Natural killer cell treated with Interleukin-12 subunit alpha and Interleukin-12 subunit beta and Interleukin-15 and Interleukin-18, amount 100 ng/mL, for 72 hours (primary cell): ENCODE results near the gene CASTOR1. TPM values are rescaled to one million over a fixed set of nuclear protein-coding genes. Genes with fewer than 3 reads are reported as not detected.

Source experiments
- ATAC-seq, 2 donors: fragments of 150-1000 bp; cut with Tn5 transposase in 1 of 2; sonication (Bioruptor Pico), chemical (Tn5 transposase) in 1 of 2; 2 replicates each; pipeline ENCODE4 v1.10.0; 2021
- DNase-seq: peaks from one replicate; pipeline ENCODE4 v3.0.0; 2022; ENCODE audit warnings: low spot score
- H3K27ac Mint-ChIP-seq, 2 donors: 1 replicate in 1 of 2; 2 replicates in 1 of 2; pipeline ENCODE4 v1.8.0; 2022; ENCODE audit warnings: mixed read lengths in 2 of 2, mild to moderate bottlenecking in 1 of 2, moderate library complexity in 1 of 2
- H3K27me3 Mint-ChIP-seq, 2 donors: 1 replicate in 1 of 2; 2 replicates in 1 of 2; pipeline ENCODE4 v1.8.0; 2022; ENCODE audit warnings: mixed read lengths in 2 of 2
- H3K36me3 Mint-ChIP-seq: one replicate; pipeline ENCODE4 v1.8.0; 2022; ENCODE audit warnings: mixed read lengths
- H3K4me1 Mint-ChIP-seq, 2 donors: 1 replicate in 1 of 2; 2 replicates in 1 of 2; pipeline ENCODE4 v1.8.0; 2022; ENCODE audit warnings: low read depth in 2 of 2, mixed read lengths in 2 of 2, mild to moderate bottlenecking in 1 of 2
- H3K4me3 Mint-ChIP-seq: one replicate; pipeline ENCODE4 v1.8.0; 2022; ENCODE audit warnings: mixed read lengths
- H3K9me3 Mint-ChIP-seq: 2 replicates; pipeline ENCODE4 v1.8.0; 2022; ENCODE audit warnings: mixed read lengths
- total RNA-seq, 2 donors: library from RNA; stranded (reverse); gene quantifications; one replicate each; pipeline ENCODE4 v1.2.3, GENCODE V29; 2022

The CASTOR1 gene
- total RNA-seq, 2 donors from 2014 or later, result 4.0 to 4.4 TPM

DNA sequence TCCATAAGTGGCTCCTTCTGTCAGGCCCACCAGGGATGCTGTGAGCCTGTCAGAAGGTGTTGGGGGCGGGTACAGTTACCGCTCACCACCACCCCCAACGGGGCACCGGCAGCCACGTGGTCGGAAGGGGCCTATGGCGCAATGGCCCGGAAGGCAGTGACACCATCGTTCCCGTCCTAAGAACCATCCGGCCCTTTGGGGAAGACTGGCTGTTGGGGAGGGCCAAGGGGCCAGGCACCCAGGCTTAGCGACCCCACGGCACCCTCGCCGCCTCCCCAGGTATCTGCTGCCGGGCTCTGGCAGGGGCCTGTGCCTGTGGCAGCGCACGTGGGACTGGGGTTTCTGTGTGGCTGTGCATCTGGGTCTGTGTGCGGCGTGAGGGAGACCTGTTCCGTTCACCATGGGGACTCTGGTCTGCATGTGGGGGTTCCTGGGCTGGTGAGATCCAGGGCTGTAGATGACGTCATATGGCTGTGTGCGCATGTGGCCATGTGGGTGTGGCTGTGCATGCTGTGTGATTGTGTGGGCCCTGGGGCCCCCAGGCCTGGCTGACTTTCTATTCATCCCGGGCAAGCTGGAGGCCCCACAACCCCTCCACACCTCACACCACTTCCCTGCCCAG is 23.4 kb downstream of the CASTOR1 start:
- DNase-seq, result peak; percentile 91
- Mint-ChIP-seq H3K9me3 (no peaks in the 10 kb centered on the region), H3K4me1 (peaks cover 31 to 42% of the 10 kb centered on the region in 2 donors), H3K27me3 (no peaks in the 10 kb centered on the region), H3K4me3 (peak overlapping the region; percentile 91), H3K36me3 (no peaks in the 10 kb centered on the region), H3K27ac (peak overlapping the region; percentile 94 to 97)
- peak; percentile 82 to 84 for ATAC-seq

DNA sequence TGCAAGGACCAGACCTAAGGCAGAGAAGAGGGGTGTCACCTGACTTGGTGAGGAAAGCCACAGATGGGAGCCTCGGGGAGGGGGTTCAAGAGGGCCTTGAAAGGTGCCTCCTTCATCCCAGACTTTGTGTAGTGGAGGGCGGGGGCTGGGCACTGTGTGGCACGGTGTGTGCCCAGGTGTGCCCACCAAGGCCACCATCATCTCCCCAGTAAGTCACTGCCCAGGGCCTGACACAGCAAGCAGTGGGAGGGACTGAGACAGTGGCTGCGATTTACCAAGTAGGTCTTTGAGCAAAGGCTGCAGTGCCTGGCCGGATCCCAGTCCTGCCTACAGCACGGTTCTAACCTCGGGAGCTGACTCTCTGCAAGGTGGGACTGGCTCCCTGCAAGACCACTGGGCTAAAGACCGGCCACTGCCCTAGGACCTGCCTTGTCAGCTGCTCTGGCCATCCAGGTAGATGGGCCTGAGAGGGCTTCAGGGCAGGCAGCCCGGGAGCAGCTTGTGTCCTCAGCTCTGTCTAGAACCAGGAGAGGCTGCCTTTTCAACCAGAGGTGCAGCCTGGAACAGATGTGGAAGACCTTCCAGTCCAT is 24.1 kb downstream of the CASTOR1 start:
- no peaks in the 10 kb centered on the region for H3K36me3 Mint-ChIP-seq
- no peak for DNase-seq
- peaks cover 31 to 38% of the 10 kb centered on the region in 2 donors for H3K4me1 Mint-ChIP-seq
- ATAC-seq, result no peak
- H3K4me3 Mint-ChIP-seq, result peak overlapping the region; percentile 91
- peak overlapping the region; percentile 94 to 97 for H3K27ac Mint-ChIP-seq
- H3K9me3 Mint-ChIP-seq, result no peaks in the 10 kb centered on the region
- H3K27me3 Mint-ChIP-seq, result no peaks in the 10 kb centered on the region

DNA sequence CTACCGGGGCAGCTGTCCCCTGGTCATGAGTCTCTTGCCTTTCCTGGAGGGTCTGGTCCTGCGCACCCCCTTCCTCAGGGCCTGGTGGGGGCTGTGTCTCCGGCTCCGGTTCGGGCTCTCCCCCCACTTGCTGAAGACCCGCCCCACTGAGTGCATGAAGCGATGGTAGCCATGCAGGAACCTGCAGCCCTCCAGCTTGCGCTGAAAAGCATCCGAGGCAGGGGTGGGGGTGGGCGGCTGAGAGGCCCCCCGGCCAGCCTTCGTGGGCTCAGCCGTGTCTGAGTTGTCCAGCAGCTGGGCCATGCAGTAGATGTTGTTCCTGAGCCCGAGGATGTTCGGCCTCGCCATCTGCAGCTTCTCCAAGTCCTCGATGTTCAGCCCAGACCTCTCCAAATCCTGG is 25.4 kb downstream of the CASTOR1 start:
- Mint-ChIP-seq H3K36me3 (no peaks in the 10 kb centered on the region), H3K4me3 (peak overlapping the region; percentile 74), H3K9me3 (no peaks in the 10 kb centered on the region), H3K27ac (no peak overlapping the region), H3K27me3 (no peaks in the 10 kb centered on the region), H3K4me1 (peaks cover 31 to 38% of the 10 kb centered on the region in 2 donors)
- no peak for DNase-seq
- ATAC-seq, result no peak

DNA sequence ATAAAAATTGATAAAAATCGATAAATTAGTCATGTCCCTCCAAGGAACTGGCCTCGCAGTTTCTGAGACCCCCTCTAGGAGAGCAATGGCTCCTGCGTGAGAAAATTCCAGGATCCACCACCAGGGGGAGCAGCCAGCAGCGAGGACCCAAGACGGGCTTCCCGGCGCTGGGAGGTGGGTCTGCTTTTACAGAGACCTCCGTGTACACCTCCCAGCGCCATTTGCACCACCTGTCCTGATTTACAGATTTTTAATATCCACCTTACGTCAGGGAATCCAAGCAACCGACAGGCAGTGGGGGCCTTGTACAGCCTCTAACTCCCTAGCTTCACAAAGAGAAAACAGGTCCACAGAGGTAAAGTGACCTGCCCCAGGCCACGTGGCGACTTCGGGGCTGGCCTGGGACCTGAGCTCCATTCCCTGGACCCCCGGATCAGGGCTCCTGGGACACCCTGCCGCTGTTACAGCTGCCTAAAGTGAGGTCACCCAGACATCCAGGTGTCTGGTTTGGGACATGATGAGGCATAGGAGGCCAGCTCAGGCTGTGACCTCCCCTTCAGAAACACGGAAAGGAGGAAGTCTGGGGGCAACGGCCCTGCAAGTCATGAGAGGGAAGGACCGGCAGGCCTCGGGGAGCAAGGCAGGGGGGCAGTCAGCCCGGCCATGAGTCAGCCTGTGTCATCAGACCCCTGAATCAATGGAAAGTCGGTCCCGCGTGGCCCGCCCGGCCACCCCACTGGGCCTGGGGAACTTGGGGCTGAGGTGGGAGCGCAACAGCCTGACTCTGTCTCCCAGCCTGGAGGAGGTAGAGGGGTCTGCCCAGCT is 26.2 kb downstream of the CASTOR1 start:
- Mint-ChIP-seq H3K36me3 (no peaks in the 10 kb centered on the region), H3K4me3 (peak overlapping the region; percentile 74), H3K4me1 (peaks cover 24 to 33% of the 10 kb centered on the region in 2 donors), H3K9me3 (no peaks in the 10 kb centered on the region), H3K27me3 (no peaks in the 10 kb centered on the region), H3K27ac (peak overlapping the region; percentile 59 to 70)
- ATAC-seq (no peak), DNase-seq (peak; percentile 74)

DNA sequence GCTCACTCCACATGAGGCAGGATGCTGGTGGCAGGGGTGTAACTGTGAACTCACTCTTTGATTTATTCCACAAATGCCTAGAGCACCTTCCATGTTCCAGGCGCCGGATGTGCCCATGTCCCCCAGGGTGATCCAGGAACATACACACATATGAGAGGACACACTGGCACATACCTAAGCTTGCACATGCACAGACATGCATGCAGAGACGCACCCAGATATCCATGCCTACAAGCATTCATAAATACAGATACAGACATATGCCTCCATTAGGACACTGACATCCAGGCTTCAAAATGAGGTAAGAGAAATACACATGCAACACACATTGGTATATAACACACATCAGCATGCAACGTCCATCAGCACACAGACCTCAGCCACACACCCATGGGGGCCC is 27.2 kb downstream of the CASTOR1 start:
- peak overlapping the region; percentile 59 to 70 for H3K27ac Mint-ChIP-seq
- no peak for DNase-seq
- H3K4me1 Mint-ChIP-seq, result peaks cover 24 to 27% of the 10 kb centered on the region in 2 donors
- H3K9me3 Mint-ChIP-seq, result no peaks in the 10 kb centered on the region
- ATAC-seq, result no peak
- peak overlapping the region; percentile 52 for H3K4me3 Mint-ChIP-seq
- H3K27me3 Mint-ChIP-seq, result no peaks in the 10 kb centered on the region
- no peaks in the 10 kb centered on the region for H3K36me3 Mint-ChIP-seq

DNA sequence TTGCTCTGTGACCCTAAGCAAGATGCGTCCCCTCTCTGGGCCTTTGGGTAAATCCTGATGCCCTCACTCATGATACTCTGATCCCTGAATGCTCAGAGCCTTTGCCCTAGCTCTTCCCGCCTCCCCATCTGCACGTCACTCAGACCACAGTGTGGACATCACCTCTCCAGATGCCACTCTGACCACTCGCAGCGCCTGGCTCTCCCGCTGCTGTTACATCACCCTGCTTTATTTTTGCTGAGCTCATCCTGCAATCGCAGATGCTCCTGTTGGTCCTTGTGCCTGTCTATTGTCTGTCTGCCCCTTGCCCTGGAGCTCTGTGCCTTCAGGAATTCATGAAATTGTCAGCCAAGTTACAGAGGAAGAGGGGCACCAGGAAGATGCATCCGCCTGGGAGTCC is 28.2 kb downstream of the CASTOR1 start:
- ATAC-seq (no peak), DNase-seq (no peak)
- Mint-ChIP-seq H3K27ac (no peak overlapping the region), H3K4me1 (peaks cover 23 to 24% of the 10 kb centered on the region in 2 donors), H3K27me3 (no peaks in the 10 kb centered on the region), H3K4me3 (no peak overlapping the region), H3K9me3 (no peaks in the 10 kb centered on the region), H3K36me3 (no peaks in the 10 kb centered on the region)

DNA sequence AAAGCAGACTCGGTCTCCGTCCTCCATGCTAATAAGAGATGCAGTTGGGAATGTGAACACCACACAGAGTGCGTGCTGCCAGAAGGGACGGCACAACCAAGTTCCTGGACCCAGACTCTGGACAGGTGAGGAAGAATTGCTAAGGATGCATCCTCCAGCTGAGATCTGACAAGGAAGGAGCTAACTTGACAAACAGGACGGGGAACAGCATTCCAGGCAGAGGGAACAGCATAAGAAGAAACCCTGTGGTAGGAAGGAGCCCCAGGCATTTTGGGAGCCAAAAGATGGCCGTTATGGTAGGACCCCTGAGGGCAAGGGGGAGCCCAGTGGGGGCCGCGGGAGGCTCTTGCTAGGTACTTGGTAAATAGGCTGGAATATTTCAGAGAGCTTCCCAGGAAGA is 28.6 kb downstream of the CASTOR1 start:
- no peaks in the 10 kb centered on the region for H3K36me3 Mint-ChIP-seq
- ATAC-seq, result no peak
- DNase-seq, result no peak
- H3K27ac Mint-ChIP-seq, result no peak overlapping the region
- H3K4me1 Mint-ChIP-seq, result peaks cover 18 to 22% of the 10 kb centered on the region in 2 donors
- H3K9me3 Mint-ChIP-seq, result no peaks in the 10 kb centered on the region
- no peak overlapping the region for H3K4me3 Mint-ChIP-seq
- H3K27me3 Mint-ChIP-seq, result no peaks in the 10 kb centered on the region

DNA sequence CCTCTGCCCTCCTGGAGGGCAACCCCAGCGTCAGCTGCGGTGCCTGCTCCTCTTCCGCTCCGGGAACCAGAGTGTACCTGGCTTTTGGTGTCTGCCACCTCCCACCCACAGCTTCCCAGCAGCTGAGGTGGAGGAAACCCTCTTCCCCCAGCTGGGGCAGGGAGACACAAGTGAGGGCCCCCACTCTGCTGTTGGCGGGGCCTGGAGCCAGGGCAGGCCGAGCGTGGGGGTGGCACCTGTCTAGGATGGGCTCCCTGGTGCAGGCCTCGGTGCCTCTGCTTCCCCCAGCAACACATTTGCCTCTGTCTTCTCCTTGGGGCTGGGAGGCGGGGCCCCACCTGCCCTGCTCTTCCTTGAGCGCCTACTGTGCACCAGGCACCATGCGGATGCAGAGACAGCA is 29.0 kb downstream of the CASTOR1 start:
- H3K36me3 Mint-ChIP-seq, result no peaks in the 10 kb centered on the region
- no peak for DNase-seq
- no peaks in the 10 kb centered on the region for H3K27me3 Mint-ChIP-seq
- no peak overlapping the region for H3K4me3 Mint-ChIP-seq
- ATAC-seq, result no peak
- H3K27ac Mint-ChIP-seq, result no peak overlapping the region
- peaks cover 16 to 19% of the 10 kb centered on the region in 2 donors for H3K4me1 Mint-ChIP-seq
- no peaks in the 10 kb centered on the region for H3K9me3 Mint-ChIP-seq

DNA sequence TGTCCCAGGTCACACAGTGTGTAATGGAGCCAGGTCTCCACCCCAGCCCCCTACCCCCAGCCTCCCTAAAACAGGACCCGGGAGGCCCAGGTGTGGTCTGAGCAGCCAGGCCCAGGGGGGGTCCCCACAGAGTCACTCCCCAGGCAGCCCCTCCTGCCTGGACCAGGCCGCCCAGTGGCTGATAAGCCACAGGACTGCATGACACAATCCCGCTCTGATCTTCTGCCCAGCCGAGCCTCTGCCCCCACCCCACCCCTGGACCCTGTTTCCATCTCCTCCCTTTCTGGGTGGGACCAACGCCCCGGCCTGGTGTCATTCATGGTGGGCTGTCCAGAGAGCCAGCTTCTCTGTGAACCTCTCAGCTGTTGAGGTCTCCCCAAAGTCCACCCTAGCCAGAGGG is 35.0 kb downstream of the CASTOR1 start:
- no peak for ATAC-seq

DNA sequence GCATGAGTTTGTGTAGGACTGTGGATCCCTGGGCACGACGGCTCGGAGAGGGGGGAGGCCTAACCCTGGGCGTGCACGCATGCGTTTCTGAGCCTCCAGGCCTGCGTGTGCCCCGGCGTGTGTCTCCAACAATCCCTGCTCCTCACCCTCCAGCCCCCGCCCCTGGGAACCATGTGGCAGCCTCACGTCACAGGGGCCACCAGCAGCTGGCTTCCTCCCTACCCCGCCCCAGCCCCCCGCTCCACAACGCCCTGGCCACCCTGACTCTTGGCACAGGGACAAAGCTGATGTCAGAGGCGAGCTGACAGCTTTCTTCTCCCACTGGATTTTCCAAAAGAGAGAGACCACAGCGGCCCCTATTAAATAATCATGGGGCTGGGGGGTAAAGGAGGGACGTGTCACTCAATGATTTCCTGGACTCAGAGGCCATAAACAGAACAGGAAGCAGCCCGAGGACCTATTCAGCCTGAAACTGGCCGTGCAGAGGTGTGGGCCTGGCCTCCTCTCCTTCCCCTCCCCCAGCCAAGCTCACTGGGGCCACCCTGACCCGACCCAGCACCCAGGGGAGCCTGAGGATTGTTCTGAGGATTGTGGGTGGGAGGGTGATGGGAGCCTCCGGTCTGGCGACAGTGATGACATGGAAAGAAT is 36.0 kb downstream of the CASTOR1 start:
- H3K27ac Mint-ChIP-seq, result peak overlapping the region; percentile 12 to 14
- H3K4me1 Mint-ChIP-seq, result peaks cover 11 to 14% of the 10 kb centered on the region in 2 donors
- DNase-seq (no peak), ATAC-seq (peak in 1 of 2 donors; percentile 50)
- peaks cover 4 to 5% of the 10 kb centered on the region in 2 donors for H3K27me3 Mint-ChIP-seq
- H3K9me3 Mint-ChIP-seq, result no peaks in the 10 kb centered on the region
- no peaks in the 10 kb centered on the region for H3K36me3 Mint-ChIP-seq
- H3K4me3 Mint-ChIP-seq, result peak overlapping the region; percentile 37

More for the DNA sequence above, 35.0 kb downstream of the CASTOR1 start:
- Mint-ChIP-seq H3K36me3 (no peaks in the 10 kb centered on the region), H3K4me3 (no peak overlapping the region), H3K4me1 (peaks cover 6 to 8% of the 10 kb centered on the region in 2 donors), H3K9me3 (no peaks in the 10 kb centered on the region), H3K27me3 (no peaks in the 10 kb centered on the region), H3K27ac (no peak overlapping the region)
- DNase-seq, result no peak

DNA sequence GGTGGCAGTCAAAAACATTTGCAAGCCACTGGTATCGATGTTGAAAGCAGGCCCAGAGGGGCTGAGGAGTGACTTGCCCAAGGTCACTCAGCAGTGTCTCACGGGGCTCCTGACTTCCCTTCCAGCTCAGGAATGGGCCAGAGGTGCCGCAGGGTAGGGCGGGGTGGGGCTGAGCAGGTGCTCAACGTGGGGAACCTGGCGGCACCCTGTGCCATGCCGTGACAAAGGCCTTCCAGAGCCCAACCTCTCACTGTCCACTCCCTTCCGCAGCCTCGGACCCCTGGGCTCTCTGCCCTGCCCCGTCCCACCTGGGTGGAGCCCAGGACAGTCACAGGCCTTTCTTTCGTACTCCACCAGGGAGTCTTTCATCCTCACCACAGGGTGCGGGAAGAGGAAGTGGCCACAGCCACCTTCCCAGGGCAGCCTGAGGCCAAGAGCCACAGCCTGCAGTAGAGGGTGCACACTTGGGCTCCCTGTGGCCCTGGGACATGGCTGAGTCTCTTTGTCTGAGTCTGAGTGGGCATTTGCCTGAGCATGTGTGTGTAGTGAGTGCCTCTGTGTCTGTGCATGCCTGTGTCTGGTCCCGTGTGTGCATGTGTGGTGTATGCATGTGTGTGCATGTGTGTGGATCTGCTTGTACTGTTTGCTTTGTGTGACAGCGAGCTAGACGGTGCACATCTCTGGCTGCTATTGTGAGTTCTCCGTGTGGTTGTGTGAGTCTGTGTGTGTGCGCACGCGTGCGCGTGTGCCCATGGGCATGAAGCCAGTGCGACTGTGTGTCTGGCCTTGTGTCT is 36.7 kb downstream of the CASTOR1 start:
- DNase-seq (no peak), ATAC-seq (peak in 1 of 2 donors; percentile 10)
- Mint-ChIP-seq H3K27ac (peak overlapping the region; percentile 12 to 14), H3K4me3 (peak overlapping the region; percentile 37), H3K36me3 (no peaks in the 10 kb centered on the region), H3K9me3 (no peaks in the 10 kb centered on the region), H3K27me3 (peaks cover 9 to 12% of the 10 kb centered on the region in 2 donors), H3K4me1 (peaks cover 16 to 21% of the 10 kb centered on the region in 2 donors)

DNA sequence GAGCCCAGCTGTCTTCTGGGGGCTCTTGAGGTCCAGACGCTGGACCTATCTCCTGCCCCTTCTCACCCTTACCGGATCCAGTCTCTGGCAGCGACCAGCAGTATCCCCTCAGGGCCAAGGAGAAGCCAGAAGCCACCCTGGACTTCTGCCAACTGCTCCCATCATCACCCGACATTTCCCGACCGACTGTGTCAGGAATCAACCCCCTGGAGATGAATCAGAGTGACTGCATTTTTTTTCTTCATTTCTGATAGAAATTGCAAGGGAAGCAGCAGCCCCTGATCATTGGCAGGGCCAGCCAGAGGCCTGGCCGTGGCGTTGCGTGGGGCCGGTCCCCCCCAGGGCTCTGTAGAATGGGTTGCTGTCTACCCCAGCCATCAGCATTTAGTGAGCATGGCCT is 37.6 kb downstream of the CASTOR1 start:
- Mint-ChIP-seq H3K27me3 (peaks cover 11 to 18% of the 10 kb centered on the region in 2 donors), H3K4me1 (peaks cover 19 to 27% of the 10 kb centered on the region in 2 donors), H3K9me3 (no peaks in the 10 kb centered on the region), H3K36me3 (no peaks in the 10 kb centered on the region), H3K4me3 (no peak overlapping the region), H3K27ac (no peak overlapping the region)
- no peak for ATAC-seq
- DNase-seq, result no peak

DNA sequence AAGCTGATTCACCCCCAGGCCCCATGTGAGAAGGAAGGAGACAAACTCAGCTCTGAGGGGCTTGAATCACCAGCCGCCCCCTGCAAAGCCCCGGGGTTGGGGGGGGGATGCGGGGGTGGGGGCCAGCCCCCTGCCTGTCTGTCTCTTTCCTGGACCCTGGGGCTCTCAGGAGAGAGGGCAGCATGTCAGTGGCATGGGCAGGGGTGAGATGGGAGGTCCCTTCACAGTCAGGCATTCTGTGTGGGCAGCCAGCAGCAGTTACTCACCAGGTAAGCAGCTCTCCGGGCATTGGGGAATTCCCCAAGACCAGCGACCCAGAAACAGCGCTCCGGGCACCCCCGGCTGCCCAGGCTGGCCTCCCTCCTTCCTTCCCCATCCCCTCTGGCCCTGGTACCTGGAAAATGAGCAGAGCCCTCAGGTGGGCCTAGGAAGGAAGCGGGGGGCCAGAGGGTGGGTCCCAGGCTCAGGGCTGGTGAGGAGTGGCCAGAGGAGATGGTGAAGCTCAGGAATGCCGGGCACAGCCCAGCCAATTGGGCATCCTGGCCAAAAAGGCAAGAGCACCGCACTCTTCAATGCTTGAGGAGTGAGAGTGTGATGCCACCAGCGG is 38.5 kb downstream of the CASTOR1 start:
- no peaks in the 10 kb centered on the region for H3K9me3 Mint-ChIP-seq
- H3K36me3 Mint-ChIP-seq, result no peaks in the 10 kb centered on the region
- peaks cover 25 to 37% of the 10 kb centered on the region in 2 donors for H3K4me1 Mint-ChIP-seq
- H3K27ac Mint-ChIP-seq, result no peak overlapping the region
- peaks cover 14 to 28% of the 10 kb centered on the region in 2 donors for H3K27me3 Mint-ChIP-seq
- ATAC-seq, result no peak
- H3K4me3 Mint-ChIP-seq, result no peak overlapping the region
- DNase-seq, result no peak
